ENCODE results near the gene AIPL1. TPM values are rescaled to one million over a fixed set of nuclear protein-coding genes. Genes with fewer than 3 reads are reported as not detected.

The AIPL1 gene
- total RNA-seq, 1 donor from 2014 or later: 0.76 TPM

DNA sequence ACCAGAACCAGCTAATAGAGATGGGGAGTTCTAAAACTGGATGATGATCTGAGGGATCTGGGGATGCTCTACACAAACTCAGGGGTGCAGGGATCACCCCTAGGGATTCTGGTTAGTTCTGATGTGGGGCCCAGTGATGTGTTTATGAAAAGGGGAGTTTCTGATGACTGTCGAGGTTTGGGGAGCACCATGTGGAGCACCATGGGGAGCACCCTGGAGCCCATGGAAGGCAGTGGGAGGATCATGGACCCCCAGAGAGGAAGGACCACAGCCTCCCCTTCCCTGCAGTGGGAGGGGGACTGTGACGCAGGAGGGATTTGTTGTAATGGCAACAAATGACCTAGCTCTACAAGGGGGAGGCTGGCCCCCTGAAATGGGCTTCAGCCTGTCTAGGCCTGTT, 27.8 kb upstream of the AIPL1 start:
- peaks cover 12% of the 10 kb centered on the region for H3K36me3 Mint-ChIP-seq (ENCODE audit: unreplicated experiment)
- peaks cover 5% of the 10 kb centered on the region for H3K4me1 Mint-ChIP-seq (ENCODE audit: low read depth, unreplicated experiment)
- DNase-seq: no peak
- TF ChIP-seq, protein P1, sequence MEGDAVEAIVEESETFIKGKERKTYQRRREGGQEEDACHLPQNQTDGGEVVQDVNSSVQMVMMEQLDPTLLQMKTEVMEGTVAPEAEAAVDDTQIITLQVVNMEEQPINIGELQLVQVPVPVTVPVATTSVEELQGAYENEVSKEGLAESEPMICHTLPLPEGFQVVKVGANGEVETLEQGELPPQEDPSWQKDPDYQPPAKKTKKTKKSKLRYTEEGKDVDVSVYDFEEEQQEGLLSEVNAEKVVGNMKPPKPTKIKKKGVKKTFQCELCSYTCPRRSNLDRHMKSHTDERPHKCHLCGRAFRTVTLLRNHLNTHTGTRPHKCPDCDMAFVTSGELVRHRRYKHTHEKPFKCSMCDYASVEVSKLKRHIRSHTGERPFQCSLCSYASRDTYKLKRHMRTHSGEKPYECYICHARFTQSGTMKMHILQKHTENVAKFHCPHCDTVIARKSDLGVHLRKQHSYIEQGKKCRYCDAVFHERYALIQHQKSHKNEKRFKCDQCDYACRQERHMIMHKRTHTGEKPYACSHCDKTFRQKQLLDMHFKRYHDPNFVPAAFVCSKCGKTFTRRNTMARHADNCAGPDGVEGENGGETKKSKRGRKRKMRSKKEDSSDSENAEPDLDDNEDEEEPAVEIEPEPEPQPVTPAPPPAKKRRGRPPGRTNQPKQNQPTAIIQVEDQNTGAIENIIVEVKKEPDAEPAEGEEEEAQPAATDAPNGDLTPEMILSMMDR (IDR thresholded peaks at IDR 0.05; ENCODE audit: partially characterized antibody, unreplicated experiment): no peak
- H3K4me3 Mint-ChIP-seq (ENCODE audit: unreplicated experiment): no peak overlapping the region
- peaks cover 14% of the 10 kb centered on the region for H3K27me3 Mint-ChIP-seq (ENCODE audit: unreplicated experiment)
- H3K27ac Mint-ChIP-seq (ENCODE audit: unreplicated experiment): no peak overlapping the region
- H3K9me3 Mint-ChIP-seq (ENCODE audit: unreplicated experiment): peaks cover 12% of the 10 kb centered on the region

DNA sequence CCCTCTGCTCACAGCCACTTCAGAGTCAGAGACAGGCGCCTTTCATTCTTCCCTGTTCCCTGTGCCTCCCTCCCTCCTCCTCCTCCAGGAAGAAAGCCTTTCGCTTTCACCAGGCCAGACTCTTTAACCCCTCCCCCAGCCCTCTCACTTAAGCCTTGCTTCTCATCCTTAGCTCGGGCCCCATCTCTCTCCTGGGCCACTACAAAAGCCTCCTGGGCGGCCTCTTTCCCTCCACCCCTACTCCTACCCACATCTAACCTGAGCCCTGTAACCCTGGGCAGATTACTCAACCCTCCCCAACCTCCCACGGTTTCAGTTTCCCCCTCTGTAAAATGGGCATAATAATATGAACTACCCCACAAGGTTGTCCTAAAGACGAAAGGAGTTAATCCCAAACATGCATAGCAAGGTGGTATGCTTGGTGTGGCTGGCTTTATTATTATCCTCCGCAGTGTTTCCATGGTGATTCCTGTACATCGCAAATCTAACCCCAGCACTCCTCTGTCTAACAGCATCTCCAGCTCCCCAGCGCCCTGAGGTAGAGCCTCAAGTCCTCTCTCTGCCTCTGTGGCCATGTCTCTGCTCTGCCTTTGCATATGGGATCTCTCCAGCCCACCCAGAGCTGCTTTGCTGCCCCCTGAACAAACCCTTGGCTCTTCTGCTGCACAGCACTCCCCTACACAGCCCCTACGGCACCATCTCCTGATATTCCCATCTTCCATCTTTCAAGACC, 27.0 kb upstream of the AIPL1 start:
- H3K4me3 Mint-ChIP-seq (ENCODE audit: unreplicated experiment): no peak overlapping the region

DNA sequence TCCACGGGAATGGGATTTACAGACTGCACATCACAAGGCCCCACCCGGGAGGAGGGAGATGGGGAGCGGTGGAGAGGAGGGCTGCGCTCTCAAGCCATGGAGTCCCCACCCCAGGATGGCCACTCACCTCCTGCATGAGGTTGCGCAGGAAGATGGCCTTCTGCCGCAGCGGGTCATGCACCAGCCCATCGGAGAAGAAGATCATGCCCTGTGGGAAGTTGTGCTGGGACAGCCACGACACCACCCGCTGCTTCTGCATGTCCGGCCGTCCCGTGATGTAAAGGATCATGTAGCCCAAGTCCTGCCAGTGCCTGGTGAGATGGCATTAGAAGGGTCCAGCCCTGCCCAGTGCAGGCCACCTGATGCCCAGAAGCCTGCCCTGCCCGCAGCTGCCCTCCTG, 26.3 kb upstream of the AIPL1 start:
- TF ChIP-seq, protein P1 (IDR thresholded peaks at IDR 0.05; ENCODE audit: partially characterized antibody, unreplicated experiment): no peak
- Mint-ChIP-seq H3K27me3 (ENCODE audit: unreplicated experiment) (peaks cover 14% of the 10 kb centered on the region), H3K27ac (ENCODE audit: unreplicated experiment) (no peak overlapping the region), H3K36me3 (ENCODE audit: unreplicated experiment) (peaks cover 7% of the 10 kb centered on the region), H3K4me1 (ENCODE audit: low read depth, unreplicated experiment) (peaks cover 5% of the 10 kb centered on the region), H3K4me3 (ENCODE audit: unreplicated experiment) (no peak overlapping the region), H3K9me3 (ENCODE audit: unreplicated experiment) (peaks cover 12% of the 10 kb centered on the region)
- DNase-seq: no peak

More for the DNA sequence above, 27.0 kb upstream of the AIPL1 start:
- Mint-ChIP-seq H3K27ac (ENCODE audit: unreplicated experiment) (peak overlapping the region; percentile 28), H3K4me1 (ENCODE audit: low read depth, unreplicated experiment) (peaks cover 5% of the 10 kb centered on the region), H3K27me3 (ENCODE audit: unreplicated experiment) (peaks cover 14% of the 10 kb centered on the region), H3K36me3 (ENCODE audit: unreplicated experiment) (peaks cover 11% of the 10 kb centered on the region), H3K9me3 (ENCODE audit: unreplicated experiment) (peaks cover 12% of the 10 kb centered on the region)
- no peak for DNase-seq
- TF ChIP-seq, protein P1 (IDR thresholded peaks at IDR 0.05; ENCODE audit: partially characterized antibody, unreplicated experiment): no peak

DNA sequence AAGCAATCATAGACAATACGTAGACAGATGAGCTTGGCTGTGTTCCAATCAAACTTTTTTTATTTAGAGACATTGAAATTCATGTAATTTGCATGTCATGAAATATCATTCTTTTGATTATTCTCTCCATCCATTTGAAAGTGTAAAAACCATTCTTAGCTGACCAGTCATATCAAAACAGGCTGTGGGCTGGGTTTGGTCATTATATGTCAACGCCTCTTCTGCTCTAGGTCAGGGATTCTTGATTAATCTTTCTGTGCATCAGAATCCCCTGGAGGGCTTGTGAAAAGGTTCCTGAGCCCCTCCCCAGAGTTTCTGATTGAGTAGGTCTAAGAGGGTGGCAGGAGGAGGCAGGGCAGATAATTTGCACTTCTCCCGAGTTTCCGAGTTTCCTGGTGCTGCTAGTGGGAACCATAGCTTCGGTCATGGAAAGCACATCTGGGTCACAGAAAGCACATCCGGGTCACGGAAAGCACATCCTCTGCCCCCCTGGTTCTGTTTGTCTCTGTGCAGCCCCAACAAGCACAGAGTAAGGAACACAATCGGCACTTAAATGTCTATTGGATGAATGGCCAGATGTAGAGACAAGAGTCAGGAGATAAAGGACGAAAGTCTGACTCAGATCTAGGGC, 25.7 kb upstream of the AIPL1 start:
- Mint-ChIP-seq H3K27me3 (ENCODE audit: unreplicated experiment) (peaks cover 13% of the 10 kb centered on the region), H3K36me3 (ENCODE audit: unreplicated experiment) (peaks cover 5% of the 10 kb centered on the region), H3K4me1 (ENCODE audit: low read depth, unreplicated experiment) (peaks cover 5% of the 10 kb centered on the region)

More for the DNA sequence above, 25.7 kb upstream of the AIPL1 start:
- TF ChIP-seq, protein P1 (IDR thresholded peaks at IDR 0.05; ENCODE audit: partially characterized antibody, unreplicated experiment): no peak
- Mint-ChIP-seq H3K27ac (ENCODE audit: unreplicated experiment) (no peak overlapping the region), H3K9me3 (ENCODE audit: unreplicated experiment) (peaks cover 9% of the 10 kb centered on the region), H3K4me3 (ENCODE audit: unreplicated experiment) (no peak overlapping the region)
- no peak for DNase-seq
